HG02571 (cell line): ENCODE data around the gene YTHDF1.

Source experiments
- ATAC-seq: cut with Tn5 transposase; IDR thresholded peaks from one replicate; pipeline ENCODE4 v1.9.1; 2021; ENCODE audit warnings: mild to moderate bottlenecking, moderate library complexity; ENCODE audit not compliant: unreplicated experiment

The YTHDF1 gene

DNA sequence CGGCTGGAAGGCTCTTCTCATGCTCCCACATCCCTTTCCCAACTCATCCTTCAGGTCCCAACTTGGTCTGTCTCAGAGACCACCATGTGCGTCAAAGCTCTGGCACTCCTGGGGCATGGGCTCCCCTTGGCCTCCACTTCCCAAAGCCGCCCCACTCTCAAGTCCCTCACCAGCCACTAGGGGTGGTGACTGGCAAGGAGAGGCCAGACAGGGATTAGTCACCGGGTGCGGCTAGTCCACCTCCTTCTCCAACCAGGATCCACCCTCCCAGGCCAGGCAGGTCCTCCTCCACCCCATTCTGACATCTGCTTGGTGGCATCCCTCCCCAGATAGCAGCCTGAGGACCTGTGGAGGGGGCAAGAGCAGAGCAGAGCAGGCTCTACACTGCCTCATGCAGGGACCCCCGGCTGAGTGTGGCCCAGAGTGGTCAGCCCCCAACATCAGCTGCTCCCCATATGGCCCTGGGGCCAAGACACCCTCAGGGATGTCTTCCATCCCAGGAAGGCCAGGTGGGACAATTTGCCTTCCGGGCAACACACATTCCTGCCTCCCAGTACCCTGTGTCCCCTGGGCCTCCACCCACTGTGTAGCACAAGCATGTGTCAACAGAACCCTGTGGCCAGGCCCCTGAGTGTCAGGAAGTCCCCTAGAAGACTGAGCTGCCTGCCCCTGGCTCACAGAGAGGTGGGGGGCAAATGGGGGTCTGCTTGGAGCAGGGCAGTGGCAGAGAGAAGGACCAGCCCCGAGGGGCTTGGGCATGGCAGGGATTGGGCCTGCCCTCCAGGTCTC is 29.2 kb downstream of the YTHDF1 start:
- ATAC-seq = no peak

DNA sequence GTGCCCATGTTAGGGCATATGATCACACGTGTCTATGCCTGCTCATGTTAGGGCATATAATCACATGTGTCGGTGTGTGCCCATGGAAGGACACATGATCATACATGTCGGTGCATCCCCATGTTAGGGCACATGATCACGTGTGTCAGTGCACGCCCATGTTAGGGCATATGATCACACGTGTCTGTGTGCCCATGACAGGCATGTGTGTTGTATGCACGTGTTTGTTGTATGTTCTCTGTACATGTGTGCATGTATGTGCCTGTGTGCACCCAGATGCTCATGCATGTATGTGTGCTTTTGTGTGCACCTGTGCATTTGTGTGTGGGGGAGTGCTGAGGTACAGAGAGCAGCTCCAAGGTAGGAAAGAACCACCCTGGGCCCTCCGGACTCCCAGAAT is 29.8 kb downstream of the YTHDF1 start:
- ATAC-seq = no peak

DNA sequence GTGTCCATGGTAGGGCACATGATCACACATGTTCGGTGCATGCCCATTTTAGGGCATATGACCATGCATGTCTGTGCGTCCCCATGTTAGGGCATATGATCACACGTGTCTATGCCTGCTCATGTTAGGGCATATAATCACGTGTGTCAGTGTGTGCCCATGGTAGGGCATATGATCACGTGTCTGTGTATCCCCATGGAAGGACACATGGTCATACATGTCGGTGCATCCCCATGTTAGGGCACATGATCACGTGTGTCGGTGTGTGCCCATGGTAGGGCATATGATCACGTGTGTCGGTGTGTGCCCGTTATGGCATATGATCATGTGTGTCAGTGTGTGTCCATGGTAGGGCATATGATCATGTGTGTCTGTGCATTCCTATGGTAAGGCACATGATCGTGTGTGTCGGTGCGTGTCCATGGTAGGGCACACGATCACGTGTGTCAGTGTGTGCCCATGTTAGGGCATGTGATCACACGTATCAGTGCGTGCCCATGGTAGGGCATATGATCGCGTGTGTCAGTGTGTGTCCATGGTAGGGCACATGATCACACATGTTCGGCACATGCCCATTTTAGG is 30.6 kb downstream of the YTHDF1 start:
- ATAC-seq = no peak

DNA sequence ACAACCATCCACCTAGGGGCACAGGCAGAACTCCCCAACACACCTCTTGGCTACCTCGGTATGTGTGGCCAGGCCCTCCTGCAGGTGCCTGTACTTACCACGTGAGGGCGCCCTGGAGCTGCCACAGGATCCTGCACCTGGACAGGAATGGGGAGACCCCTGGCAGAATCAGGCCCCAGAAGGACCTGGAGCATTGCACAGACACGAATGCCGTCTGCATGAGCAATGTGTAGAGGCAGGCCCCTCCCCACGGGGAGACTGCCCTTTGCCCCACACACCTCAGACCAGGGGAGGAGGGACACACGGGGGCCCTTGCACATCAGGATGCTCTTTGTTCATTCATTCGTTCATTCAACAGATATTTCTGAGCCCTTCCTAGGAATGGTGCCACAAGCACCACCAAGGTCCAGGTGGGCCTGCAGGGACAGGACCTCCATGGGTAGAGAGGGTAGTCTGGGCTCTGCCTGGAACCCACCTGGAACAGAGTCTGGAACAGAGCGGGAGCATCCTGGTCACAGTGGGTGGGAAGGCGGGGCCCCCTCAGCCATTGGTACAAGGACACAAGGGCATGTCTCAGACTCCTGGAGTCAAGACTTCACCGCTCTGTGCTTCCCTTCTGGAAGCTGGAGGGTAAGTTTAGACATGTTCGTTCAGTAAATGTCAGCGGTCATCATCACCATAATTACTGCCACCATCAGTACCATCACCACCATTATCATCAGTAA is 32.3 kb downstream of the YTHDF1 start:
- no peak for ATAC-seq

DNA sequence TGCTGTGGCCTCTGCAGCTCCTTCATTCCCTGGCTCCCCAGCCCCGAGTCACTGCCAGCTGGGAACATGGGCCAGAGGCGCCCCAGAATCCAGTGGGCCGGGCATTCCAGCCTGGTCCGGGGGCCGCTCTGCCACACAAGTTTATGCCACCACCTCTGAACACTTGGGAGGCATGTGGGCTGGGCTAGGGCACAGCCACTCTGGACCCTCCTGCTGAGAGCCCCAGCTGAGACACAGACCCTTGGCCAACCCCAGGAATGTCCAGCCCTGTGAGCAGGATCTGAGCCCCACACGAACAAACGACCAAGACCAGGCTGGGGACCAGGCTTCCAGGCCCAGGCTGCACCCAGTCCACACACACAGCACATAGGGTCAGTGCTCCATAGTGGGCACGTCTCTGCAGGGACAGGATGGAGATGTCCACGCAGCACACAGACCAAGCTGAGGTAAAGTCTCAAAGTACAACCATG is 33.0 kb downstream of the YTHDF1 start:
- ATAC-seq = no peak

DNA sequence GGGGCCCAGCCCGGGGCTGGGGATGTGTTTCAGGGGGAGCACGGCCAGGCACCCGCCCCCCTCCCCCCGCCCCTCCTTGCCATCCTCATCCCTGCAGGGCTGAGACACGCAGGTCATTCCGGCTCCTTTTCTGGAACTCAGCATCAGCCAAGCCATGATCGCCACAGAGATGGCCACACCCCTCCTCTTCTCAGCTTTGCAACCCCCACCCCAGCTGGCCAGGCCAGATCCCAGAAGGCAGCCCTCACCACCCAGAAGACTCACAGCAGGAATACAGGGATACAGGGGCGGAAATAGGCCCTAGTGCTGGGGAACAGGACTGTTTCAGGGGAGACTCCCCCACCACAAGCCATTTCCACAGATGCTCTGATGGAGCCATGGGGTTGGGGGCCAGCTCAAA is 33.5 kb downstream of the YTHDF1 start:
- ATAC-seq = no peak

DNA sequence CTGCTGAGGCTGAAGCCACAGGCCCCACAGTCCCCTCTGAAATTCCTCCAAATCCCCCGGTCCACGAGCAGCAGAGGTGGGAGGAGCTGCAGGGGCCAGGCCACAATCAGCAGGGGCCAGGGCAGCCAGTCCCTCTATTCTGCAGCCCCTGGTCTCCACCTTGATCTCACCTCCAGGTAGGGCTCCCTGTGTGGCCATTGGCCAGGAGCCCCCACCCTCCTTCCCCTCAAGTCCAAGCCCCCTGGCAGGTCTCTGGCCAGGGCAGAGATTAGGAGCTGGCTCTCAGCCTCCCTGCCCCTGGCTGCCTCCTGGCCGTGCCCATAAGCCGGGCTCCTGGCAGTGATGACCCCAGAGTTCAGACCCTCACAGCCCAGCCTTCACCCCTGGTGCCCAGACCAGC is 34.7 kb downstream of the YTHDF1 start:
- ATAC-seq = no peak

DNA sequence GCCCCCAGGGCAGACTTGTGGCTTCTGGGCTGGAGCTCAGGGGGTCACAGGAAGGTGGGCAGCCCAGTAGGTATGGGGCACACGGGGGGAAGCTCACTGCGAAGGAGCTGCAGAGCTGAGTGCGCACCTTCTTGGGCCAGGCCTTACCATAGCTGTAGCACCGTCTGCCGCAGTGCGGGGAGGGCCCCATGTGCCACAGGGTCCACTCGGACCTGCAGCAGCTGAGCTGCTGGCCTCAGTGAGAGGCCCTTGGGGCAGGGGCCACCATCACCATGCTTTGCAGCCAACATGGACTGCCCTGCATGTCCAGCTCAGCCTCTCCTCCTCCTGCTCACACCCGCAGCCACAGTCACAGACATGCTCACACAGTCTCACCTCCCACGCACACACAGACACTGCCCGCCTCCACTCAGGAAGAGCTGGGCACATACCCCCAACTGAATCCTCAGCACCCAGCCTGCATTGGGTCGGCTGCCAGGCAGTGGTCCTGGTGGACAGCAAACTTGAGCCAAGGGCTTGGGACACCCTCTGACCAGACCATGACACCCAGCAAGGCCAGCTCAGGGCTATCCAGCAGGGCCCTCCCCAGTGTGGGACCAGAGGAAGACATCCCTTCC is 35.3 kb downstream of the YTHDF1 start:
- no peak for ATAC-seq

DNA sequence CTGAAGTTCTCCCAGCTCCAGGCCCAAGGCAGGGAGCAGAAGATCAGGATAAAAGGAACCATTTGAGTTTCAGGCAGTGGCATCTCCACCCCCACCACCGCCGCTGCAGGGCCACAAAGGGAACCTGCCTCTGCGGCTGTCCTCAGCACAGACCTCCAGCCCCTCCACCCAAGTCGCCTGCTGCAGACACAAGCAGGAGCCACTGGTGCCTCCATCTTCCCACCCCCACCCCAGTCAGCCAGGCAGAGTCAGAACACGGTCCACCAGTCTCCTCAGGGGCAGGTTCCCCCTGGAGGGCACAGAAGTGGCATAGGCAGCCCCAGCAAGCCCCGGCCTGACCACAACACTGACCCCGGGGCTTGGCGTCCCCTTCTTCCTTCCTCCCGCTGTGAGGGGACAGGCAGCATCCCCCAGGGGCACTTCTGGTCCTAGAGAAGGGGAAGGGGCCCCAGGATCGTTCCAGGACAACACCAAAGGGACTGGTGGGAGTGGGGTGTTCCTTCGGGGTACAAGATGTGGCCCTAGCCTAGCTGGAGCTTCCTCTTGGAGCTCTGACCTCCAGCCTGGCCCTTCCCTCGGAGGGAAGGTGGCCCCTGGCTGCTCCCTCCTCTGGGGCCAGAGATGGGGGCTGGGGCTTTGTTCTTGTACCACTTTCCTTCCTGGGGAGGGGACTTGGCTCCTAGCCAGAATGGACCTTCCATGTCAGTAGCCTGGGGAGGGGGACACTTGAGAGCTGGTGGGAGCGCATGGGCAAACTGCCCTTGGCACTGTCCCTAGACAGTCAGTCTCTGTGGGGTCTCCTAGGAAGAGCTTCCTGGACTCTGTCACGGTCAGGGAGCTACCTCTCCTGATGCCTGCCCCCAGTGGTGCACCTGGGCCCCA is 36.0 kb downstream of the YTHDF1 start:
- ATAC-seq = no peak

DNA sequence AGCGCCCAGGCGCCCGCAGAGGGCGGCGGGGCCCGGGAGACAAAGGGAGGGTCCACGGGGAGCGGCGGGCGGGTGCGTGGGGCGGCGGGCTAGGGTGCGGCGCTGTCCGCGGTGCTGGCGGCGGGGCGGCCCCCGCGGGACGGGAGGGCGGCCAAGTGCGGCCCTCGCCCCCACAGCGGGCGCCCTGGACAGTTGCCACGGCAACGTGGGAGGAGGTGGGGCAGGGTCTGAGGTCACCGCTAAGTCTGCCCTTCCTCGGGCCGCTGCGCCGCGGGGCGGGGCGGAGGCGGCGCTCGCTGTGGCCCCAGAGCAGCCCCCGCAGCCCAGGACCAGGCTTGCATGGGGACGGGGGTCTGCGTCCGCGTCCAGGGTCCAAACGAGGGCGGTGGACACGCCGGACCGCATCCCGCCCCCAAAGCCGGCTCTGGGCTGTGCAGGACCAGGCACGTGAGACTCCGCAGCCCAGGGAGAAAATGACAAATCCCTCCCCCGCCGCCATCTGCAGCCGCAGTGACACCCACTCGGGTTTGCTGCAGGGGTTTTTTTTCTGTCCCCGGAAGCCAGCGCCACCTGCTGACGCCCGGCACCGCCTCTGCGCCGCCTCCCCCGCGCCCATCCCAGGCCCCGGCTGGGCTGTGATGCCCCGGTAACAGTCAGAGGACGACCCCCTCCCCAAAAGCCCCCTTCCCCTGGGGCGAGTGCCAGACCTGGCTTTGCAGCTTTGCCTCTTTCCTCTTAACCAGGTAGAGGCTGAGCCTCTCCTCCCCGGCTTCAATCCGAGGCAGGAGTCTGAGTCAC is 36.8 kb downstream of the YTHDF1 start:
- ATAC-seq = no peak

DNA sequence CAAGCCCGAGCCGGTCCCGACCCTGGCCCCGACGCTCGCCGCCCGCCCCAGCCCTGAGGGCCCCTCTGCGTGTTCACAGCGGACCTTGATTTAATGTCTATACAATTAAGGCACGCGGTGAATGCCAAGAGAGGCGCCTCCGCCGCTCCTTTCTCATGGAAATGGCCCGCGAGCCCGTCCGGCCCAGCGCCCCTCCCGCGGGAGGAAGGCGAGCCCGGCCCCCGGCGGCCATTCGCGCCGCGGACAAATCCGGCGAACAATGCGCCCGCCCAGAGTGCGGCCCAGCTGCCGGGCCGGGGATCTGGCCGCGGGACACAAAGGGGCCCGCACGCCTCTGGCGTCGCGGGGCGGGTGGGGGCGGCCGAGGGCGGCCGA is 37.5 kb downstream of the YTHDF1 start:
- no peak for ATAC-seq

DNA sequence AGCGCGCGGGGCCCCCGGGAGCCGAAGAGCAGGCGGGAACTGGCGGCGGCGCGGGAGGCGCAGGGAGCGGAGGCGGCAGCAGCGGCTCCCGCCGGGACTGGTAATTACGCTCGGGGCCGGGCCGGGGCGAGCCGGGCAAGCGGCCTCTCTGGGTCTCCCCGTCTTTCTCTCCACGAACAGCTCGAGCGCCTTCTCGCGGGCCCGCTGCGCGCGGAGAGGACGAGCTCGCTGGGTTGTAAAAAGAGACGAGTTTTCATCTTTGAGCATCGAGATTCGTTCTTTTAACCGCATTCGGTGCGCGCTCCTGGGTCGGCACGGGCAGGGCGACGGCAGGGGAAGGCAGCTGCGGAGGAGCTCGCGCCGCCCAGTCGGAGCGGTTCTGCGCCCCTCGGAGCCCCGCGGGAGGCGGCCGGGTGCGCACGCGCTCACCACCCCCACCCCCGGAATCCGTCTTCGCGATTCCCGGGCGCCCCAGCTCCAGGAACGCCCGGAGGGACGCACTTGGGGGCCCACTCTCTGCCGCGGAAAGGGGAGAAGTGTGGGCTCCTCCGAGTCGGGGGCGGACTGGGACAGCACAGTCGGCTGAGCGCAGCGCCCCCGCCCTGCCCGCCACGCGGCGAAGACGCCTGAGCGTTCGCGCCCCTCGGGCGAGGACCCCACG is 38.0 kb downstream of the YTHDF1 start:
- no peak for ATAC-seq

DNA sequence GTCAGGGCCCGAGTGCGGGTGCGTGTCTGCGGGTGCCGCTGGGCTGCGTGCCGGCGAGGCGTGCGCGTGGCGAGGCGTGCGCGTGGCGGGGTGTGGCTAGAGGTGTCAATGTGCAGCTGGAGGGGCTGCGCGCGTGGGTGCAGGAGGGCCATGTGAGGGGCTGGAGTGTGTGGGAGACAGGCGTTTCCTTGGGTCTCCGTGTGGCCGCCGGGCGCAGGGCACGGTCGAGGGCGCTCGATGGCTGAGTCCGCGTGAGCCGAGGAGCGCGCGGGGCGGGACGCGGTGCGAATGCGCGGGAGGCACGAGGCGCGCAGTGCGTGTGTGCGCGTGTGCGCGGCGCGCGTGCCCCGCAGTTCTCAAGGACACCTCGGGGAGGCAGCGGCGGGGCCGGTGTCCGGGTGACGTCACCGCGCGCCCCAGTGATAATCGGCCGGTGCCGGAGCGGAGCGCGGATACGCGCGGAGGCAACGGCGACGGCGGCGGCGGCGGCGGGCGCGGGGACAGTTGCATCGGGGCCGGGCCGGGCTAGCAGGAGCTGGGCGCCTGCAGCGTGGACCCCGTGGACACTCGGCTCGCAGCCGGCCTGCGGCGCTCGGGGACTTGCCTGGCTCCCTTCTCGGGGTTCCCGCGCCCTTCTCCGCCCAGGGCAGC is 38.7 kb downstream of the YTHDF1 start:
- ATAC-seq = no peak

DNA sequence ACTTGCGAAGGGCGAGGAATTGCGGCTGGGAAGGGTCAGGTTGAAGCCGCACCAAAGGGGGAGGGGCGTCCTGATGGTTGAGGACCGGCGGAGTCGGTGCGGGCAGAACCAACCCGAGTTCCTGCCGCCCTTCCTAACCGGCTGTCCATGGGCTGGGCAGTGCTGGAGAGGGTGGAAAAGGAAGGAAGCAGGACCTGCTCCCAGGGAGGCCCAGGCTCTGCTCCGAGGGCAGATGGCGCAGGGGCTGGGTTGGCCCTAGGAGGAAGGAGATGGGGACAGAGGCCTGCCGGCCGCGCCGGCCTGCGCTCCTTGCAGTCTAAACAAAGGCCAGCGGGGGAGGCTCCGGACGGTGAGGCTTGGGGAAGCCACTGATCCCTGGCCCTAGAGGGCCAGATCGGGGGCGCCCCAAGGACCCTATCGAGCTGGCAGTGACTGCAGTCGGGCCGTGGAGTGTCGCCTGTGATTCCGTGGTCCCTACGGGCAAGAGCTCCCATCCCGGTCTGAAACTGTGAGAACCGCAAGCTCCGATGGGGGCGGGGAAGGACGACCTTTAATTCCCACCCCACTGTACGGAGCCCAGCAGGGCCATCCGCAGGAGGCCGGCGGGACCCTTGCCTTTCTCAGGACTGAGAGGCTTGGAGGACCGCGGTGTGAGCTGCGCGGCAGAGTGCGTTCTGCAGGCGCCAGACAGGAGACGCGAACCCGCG is 39.4 kb downstream of the YTHDF1 start:
- ATAC-seq = no peak

DNA sequence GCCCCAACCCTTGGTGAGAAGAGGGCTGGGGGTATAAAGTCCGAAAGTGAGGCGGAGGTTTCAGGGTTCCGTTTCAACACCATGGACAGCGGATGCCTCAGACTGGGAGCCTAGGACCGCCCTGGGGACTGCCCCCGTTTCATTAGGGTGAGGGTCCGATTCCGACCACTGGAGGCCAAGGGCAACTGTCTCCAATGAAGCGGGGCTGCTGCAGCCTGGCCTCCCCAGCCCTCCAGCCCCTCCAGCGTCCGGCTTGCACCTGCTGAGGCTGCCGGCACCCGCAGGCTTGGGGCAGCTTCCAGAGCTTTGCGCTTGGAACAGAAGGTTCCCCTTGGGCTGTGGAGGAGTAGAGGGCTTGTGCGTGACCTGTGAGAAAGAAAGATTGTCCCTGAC is 39.9 kb downstream of the YTHDF1 start:
- no peak for ATAC-seq

DNA sequence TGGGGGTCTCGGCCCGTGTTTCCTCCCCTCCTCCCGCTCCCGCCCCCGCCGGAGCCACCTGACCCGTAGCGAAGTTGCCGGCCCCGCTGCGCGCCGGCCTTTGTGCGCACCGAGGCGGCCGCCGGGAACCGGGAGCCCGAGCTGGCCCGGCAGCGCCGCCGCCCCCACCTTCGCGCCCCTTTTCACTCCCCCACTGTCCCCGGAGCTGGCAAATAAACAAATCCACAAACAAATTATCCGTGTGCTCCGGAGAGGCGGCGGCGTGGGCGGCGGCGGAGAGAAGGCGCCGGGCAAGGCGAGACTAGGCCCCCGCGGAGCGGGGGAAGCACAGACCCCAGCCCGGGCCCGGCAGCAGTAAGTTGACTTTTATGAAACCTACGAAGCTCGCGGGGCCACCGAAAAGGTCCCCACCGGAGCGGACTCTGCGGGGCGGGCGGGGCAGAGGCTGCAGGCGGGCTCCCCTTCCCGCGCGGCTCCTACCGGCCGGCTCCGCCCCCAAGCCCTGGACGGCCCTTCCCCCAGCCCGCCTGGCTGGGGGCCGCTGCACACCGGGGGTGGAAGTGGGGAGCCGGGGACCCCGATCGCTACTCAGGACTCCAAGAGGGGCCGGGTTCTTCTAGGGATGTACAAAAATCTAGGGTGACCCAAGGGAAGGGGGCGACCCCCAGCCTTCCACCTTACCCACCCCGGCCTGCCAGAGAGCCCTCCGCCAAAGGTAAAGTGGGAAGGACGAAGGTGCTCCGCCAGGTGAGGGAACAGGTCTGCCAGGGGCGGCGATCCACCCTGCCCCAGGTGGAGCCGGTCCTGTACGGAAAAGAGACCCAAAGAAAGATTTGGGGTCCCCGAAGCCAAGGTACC is 40.7 kb downstream of the YTHDF1 start:
- ATAC-seq = no peak

DNA sequence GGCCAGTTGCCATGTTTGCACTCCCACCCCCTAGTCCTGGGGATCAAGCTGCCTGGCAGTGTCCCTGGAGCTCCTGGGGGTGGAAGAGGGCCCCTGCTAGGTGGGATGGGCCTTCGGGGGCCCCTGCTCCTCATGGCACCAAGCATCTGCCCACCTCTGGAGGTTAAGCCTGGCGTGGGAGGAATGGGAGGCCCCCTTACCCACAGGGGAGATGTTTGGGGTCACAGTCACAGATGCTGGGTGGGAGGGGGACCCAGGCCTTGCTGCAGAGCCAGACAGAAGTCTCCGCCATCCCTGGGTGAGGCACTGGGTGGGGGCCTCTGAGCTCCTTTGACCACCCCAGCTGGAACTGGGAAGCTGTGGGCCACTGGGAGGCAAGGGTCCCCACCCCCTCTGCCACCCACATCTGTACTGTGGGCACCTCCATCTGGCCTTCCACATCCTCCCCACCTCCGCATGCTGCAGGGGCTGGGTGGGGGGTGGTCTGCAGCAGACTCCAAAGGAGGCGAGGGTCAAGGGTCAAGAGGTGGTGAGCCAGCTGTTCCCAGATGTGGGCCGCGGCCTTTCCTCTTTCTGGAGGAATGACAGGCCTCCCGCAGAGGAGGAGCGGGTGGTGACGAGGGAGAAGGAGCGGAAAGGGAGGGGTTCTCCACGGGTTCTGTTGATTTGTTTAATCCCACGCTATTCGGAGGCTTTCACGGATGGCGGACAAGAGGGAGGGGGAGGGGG is 41.5 kb downstream of the YTHDF1 start:
- no peak for ATAC-seq
